SK-N-MC (cell line): ENCODE results near the gene SNX20.

Experiments
- EZH2 ChIP-seq: fragments of 200-600 bp; sonication (generic); IDR thresholded peaks from one replicate; pipeline ENCODE4 v1.6.1; 2017; ENCODE audit warnings: antibody characterized with exemption
- POLR2AphosphoS5 ChIP-seq: IDR thresholded peaks from 2 replicates; pipeline ENCODE4 v1.6.1; 2012; ENCODE audit warnings: mild to moderate bottlenecking, low read depth, low read length, borderline replicate concordance

DNA sequence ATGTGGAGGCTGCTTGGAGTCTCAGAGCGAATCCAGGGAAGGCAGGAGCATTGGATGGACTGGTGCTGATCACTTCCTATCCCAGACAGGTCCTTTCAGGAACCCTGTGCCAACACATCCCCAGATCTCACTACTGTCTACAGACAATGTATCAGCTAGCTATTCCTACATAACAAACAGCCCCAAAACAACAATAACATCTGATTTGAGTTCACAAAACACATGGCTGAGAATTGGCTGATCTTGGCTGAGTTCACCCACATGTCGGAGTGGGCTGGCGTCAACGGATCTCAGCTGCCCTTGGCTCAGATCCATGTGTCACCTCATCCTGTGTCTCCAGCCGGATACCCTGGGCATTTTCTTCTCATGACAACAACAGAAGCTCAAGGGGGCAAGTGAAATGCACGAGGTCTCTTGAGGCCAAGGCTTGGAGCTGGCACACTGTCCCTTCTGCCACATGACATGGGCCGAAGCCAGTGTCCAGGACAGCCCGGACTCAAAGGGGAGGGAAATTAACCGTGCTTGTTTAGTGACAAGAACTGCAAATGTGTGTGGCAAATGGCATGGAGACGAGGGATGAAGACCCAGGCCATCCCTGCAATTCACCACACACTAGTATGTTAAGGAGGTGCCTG, 18.7 kb downstream of the SNX20 start:
- TF ChIP-seq POLR2AphosphoS5 (no peak), EZH2 (no peak)
